Choroid plexus epithelial cell (primary cell): ENCODE measurements around the gene TFEB.

Experiments used
- DNase-seq: peaks from one replicate; pipeline ENCODE4 v3.0.0-alpha.2; 2010; ENCODE audit warnings: low read depth
- H3K4me3 ChIP-seq: 2 replicates; pipeline ENCODE4 v1.5.1; 2011; ENCODE audit warnings: low read depth, mild to moderate bottlenecking, control low read depth, low read length, moderate library complexity
- TF ChIP-seq, protein P1 (sequence below): conservative IDR thresholded peaks from 2 replicates; pipeline ENCODE4 v1.5.1; 2011; ENCODE audit warnings: low read depth, mild to moderate bottlenecking, control low read depth, inconsistent platforms, low read length, moderate library complexity

TFEB gene

DNA sequence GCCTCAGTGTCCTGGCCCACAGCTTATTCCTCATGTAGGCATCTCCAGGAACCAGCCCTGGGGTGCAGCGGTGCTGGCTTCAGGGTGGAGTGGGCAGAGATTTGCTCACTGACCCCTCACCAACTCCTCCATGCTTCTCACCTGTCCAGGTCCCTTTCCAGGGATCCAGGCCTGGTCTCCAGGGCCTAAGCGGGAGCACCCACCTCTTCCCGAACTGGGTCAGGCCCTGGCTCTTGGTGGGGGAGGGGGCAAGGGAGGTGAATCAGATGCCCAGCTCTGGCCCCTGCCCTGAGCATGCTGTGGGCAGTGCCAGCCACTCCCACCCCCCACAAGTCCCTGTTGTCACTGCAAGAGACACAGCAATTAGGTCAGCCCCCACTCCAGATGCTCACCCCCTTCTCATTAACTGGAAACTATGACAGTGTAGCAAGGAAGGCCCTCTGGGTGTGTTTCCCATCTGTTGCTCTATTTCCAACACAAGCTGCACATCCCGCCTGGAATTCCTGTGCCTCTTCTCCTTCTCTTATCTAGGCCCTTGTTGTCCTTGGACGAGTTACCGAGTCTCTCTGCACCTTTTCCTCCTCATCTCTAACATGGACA is 60.1 kb downstream of the TFEB start:
- H3K4me3 ChIP-seq = no peak overlapping the region
- no peak for DNase-seq
- TF ChIP-seq, protein P1, sequence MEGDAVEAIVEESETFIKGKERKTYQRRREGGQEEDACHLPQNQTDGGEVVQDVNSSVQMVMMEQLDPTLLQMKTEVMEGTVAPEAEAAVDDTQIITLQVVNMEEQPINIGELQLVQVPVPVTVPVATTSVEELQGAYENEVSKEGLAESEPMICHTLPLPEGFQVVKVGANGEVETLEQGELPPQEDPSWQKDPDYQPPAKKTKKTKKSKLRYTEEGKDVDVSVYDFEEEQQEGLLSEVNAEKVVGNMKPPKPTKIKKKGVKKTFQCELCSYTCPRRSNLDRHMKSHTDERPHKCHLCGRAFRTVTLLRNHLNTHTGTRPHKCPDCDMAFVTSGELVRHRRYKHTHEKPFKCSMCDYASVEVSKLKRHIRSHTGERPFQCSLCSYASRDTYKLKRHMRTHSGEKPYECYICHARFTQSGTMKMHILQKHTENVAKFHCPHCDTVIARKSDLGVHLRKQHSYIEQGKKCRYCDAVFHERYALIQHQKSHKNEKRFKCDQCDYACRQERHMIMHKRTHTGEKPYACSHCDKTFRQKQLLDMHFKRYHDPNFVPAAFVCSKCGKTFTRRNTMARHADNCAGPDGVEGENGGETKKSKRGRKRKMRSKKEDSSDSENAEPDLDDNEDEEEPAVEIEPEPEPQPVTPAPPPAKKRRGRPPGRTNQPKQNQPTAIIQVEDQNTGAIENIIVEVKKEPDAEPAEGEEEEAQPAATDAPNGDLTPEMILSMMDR = no peak

DNA sequence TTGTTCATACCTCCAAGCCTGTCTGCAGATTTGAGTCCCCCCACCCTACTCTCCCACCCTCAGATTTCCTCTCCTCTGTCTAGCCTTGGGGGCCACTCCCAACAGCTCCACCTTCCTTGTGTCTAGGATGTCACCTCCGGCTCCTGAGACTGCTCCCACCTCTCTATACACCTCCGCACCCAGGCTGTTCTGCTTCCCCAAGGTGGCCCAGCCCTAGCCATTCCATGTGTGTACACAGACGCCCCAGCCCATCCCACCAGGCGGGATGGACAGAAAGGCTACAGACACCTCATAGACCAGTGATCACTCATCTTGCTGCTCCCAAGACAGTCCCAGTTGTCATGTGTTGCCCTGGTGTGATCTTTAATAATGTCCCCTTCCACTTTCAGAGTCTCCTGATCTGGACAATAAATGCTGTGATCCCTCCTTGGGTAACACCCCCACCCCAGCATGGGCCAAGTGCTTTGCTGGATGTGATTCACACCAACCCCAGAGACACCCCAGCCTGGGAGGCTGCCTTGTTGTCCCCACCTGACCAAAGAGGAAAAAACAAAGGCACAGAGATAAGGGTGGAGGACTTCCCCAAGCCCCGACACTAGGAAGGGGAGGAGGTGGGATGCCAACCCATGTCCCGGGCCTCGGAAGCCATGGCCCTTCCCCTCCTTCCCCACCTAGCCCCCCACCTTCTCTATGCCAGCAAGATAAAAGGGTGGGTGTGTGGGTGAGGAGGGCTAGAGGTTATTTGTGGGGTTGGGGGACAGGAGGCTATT is 61.0 kb downstream of the TFEB start:
- H3K4me3 ChIP-seq = no peak overlapping the region
- no peak for DNase-seq
- TF ChIP-seq, protein P1 = no peak

DNA sequence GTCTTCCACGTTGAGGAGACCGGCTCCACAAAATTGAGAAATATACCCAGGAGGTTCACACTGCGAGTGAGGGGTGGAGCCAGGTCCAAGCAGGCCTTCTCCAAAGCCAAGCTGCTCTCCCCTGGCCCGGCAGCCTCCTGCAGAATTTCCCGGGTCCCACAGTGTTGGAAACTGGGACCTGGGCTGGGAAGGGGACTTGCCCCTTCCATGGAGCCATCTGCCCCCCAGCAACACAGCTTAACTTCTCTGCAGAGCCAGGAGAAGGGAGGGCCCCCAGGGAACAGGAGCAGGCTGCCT is 61.8 kb downstream of the TFEB start:
- no peak for DNase-seq
- TF ChIP-seq, protein P1 = no peak
- no peak overlapping the region for H3K4me3 ChIP-seq

DNA sequence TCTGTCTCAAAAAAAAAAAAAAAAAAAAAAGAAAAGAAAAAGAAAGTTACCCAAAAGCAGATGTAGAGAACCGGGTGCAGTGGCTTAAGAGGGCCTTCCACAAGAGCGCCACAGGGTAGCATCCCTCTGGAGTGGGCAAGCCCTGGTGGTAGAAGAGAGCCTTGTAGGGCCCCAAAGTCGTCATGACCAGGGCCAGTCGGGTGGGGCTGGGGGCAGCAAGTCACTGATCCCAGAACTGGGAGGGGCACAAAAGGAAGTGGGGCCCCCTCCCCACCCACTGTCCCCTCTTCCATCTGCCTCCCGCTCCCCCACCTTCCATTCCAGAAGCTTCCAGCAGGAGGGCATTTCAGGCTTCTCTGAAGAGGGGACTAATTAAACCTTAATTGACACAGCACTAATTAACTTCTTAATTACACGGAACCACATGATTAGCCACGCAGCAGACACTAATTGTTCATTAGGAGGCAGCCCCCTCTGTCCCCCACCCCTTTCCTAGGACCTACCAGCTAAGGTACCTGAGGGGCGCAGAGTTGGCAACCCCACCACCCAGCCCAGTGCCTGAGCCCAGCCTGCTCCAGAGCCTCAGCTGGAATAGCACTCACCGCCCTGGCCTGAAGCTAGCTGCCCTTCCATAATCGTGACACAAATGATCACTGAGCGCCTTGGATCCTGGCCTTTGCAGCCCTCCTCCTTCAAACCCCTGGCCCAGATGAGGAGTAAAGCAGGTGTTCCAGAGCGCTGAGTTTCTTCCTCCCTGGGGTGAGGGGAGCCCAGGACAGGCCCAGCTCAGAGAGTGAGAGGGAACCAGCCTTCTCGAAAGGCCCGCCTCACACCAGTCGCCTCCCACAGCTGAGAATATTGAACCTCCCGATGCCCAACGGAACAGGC is 62.3 kb downstream of the TFEB start:
- TF ChIP-seq, protein P1 = no peak
- no peak overlapping the region for H3K4me3 ChIP-seq
- no peak for DNase-seq

DNA sequence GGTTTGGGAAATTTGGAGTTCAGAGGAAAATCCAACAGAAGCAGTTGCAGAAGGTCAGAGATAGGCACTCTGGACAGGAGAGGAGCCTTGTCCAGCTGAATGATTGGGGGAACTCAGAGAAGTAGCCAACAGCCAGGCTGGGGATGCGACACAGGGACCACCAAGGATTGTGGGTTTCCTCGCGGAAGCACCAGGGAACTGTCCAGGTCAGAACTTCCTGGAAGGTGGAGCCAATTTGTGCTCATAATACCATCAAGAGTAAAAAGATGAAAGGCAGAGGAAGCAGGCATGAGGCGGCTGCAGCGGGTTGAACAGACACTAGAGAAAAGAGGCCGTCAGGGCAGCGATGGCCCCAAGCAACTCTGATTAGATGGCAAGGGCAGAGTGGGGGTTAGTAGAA is 63.4 kb downstream of the TFEB start:
- no peak overlapping the region for H3K4me3 ChIP-seq
- no peak for DNase-seq
- TF ChIP-seq, protein P1 = no peak

DNA sequence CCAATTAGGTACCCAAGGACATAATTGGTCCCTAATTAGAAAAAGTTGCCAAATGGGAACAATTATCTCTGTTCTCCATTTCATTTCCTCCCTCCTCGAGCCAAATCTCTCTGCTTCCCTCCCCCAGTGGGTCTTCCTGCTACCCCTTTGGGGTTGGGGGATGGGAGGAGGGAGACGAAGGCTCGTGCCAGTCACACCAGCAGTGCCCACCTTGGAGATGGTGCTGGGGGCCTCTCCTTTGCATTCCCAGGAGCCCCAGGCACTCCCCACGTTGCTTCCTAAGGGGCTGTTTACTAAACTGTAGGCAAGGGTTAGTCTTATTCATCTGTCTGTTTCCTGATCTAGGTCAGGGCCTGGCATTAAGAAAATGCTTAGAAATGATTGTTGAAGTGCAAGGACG is 64.0 kb downstream of the TFEB start:
- no peak overlapping the region for H3K4me3 ChIP-seq

More for the DNA sequence above, 64.0 kb downstream of the TFEB start:
- TF ChIP-seq, protein P1 = no peak
- DNase-seq = no peak
